ENCODE results near the gene PATJ.

The PATJ gene

GRCh38 chr1:62040450-62040849 is 298.2 kb downstream of the PATJ start:
- no peak for DNase-seq (ENCODE audit: low spot score)
- FAIRE-seq = no peak

GRCh38 chr1:62040973-62041372 is 298.7 kb downstream of the PATJ start:
- no peak for DNase-seq (ENCODE audit: low spot score)
- no peak for FAIRE-seq

- FAIRE-seq = no peak
- DNase-seq (ENCODE audit: low spot score) = no peak
These were observed 300.9 kb downstream of the PATJ start for GRCh38 chr1:62043154-62043553.

- FAIRE-seq (no peak), DNase-seq (ENCODE audit: low spot score) (peak; percentile 40)
These were observed 303.3 kb downstream of the PATJ start for GRCh38 chr1:62045574-62045973.

- DNase-seq (ENCODE audit: low spot score) = no peak
- no peak for FAIRE-seq
These were observed 304.6 kb downstream of the PATJ start for GRCh38 chr1:62046927-62047326.

GRCh38 chr1:62050165-62050564 is 307.9 kb downstream of the PATJ start:
- no peak for FAIRE-seq
- no peak for DNase-seq (ENCODE audit: low spot score)

GRCh38 chr1:62052946-62053345 is 310.7 kb downstream of the PATJ start:
- DNase-seq (ENCODE audit: low spot score) (no peak), FAIRE-seq (no peak)

- DNase-seq (ENCODE audit: low spot score) (no peak), FAIRE-seq (no peak)
These were observed 311.9 kb downstream of the PATJ start for GRCh38 chr1:62054188-62054587.

GRCh38 chr1:62057230-62057629 is 314.9 kb downstream of the PATJ start:
- no peak for DNase-seq (ENCODE audit: low spot score)
- no peak for FAIRE-seq

GRCh38 chr1:62057641-62058290 is 315.5 kb downstream of the PATJ start:
- no peak for FAIRE-seq
- DNase-seq (ENCODE audit: low spot score) = no peak

- DNase-seq (ENCODE audit: low spot score) = no peak
- no peak for FAIRE-seq
These were observed 316.7 kb downstream of the PATJ start for GRCh38 chr1:62058956-62059355.

GRCh38 chr1:62062087-62062486 is 319.8 kb downstream of the PATJ start:
- no peak for DNase-seq (ENCODE audit: low spot score)
- no peak for FAIRE-seq

GRCh38 chr1:62064829-62065407 is 322.6 kb downstream of the PATJ start:
- FAIRE-seq (no peak), DNase-seq (ENCODE audit: low spot score) (no peak)

- no peak for DNase-seq (ENCODE audit: low spot score)
These were observed 324.4 kb downstream of the PATJ start for GRCh38 chr1:62066713-62067112.

GRCh38 chr1:62068416-62068843 is 326.1 kb downstream of the PATJ start:
- DNase-seq (ENCODE audit: low spot score) (no peak), FAIRE-seq (no peak)

More at GRCh38 chr1:62066713-62067112, 324.4 kb downstream of the PATJ start:
- FAIRE-seq = no peak

GRCh38 chr1:62068978-62069377 is 326.7 kb downstream of the PATJ start:
- FAIRE-seq (no peak), DNase-seq (ENCODE audit: low spot score) (no peak)

GRCh38 chr1:62070384-62071011 is 328.2 kb downstream of the PATJ start:
- DNase-seq (ENCODE audit: low spot score) (no peak), FAIRE-seq (no peak)

GRCh38 chr1:62071695-62072094 is 329.4 kb downstream of the PATJ start:
- no peak for FAIRE-seq
- no peak for DNase-seq (ENCODE audit: low spot score)

- DNase-seq (ENCODE audit: low spot score) (peak; percentile 68), FAIRE-seq (no peak)
These were observed 334.0 kb downstream of the PATJ start for GRCh38 chr1:62076286-62076685.

GRCh38 chr1:62077821-62078220 is 335.5 kb downstream of the PATJ start:
- DNase-seq (ENCODE audit: low spot score) = no peak
- no peak for FAIRE-seq

GRCh38 chr1:62082456-62083363 is 340.4 kb downstream of the PATJ start:
- FAIRE-seq = peak; percentile 40
- peak; percentile 50 for DNase-seq (ENCODE audit: low spot score)
